GM19455 (cell line): ENCODE results near the gene UBC.

Experiments
- ATAC-seq: cut with Tn5 transposase; IDR thresholded peaks from one replicate; pipeline ENCODE4 v1.9.1; 2021; ENCODE audit not compliant: unreplicated experiment

Gene UBC

GRCh38 chr12:124865728-124866127, 48.7 kb downstream of the UBC start:
- ATAC-seq: no peak

GRCh38 chr12:124864326-124864752, 50.1 kb downstream of the UBC start:
- no peak for ATAC-seq

- peak; percentile 69 for ATAC-seq
Measured at GRCh38 chr12:124863416-124864325, 50.8 kb downstream of the UBC start, which contains the start of gene SCARB1. Gene SCARB1, minus strand, starts transcription at chr12:124863864. Its CDS starts 144 bp downstream, at chr12:124863720.

- peak; percentile 33 for ATAC-seq
Measured at GRCh38 chr12:124862768-124863415, 51.6 kb downstream of the UBC start.

- no peak for ATAC-seq
Measured at GRCh38 chr12:124861898-124862676, 52.4 kb downstream of the UBC start.
